Measurements from ENCODE around the gene CD300LF.
A peak's percentile ranks its signal among the peaks of the same experiment; 100 is the strongest.

CD300LF gene

DNA sequence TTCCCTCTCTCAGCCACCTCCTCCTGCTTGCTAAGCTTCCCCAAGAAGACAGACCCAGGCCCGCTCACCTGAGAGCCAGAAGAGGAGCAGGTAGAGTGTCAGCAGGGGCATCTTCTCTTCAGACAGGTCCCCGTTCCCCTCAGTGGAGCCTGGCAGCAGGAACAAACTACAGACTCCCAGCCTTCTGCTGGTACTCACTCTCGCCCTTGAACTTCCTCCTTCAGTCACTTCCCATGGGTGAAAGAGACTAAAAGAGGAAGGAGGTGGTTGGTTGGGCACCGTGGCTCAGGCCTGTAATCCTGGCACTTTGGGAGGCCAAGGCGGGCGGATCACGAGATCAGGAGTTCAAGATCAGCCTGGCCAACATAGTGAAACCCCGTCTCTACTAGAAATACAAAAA is at the start of gene CD300LF:
Gene CD300LF, minus strand, starts transcription at position 168 of the 400 bp plus-strand sequence. Its CDS starts 57 bp downstream, at position 111.
- TF ChIP-seq, protein P1, sequence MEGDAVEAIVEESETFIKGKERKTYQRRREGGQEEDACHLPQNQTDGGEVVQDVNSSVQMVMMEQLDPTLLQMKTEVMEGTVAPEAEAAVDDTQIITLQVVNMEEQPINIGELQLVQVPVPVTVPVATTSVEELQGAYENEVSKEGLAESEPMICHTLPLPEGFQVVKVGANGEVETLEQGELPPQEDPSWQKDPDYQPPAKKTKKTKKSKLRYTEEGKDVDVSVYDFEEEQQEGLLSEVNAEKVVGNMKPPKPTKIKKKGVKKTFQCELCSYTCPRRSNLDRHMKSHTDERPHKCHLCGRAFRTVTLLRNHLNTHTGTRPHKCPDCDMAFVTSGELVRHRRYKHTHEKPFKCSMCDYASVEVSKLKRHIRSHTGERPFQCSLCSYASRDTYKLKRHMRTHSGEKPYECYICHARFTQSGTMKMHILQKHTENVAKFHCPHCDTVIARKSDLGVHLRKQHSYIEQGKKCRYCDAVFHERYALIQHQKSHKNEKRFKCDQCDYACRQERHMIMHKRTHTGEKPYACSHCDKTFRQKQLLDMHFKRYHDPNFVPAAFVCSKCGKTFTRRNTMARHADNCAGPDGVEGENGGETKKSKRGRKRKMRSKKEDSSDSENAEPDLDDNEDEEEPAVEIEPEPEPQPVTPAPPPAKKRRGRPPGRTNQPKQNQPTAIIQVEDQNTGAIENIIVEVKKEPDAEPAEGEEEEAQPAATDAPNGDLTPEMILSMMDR (IDR thresholded peaks at IDR 0.05) = no peak

DNA sequence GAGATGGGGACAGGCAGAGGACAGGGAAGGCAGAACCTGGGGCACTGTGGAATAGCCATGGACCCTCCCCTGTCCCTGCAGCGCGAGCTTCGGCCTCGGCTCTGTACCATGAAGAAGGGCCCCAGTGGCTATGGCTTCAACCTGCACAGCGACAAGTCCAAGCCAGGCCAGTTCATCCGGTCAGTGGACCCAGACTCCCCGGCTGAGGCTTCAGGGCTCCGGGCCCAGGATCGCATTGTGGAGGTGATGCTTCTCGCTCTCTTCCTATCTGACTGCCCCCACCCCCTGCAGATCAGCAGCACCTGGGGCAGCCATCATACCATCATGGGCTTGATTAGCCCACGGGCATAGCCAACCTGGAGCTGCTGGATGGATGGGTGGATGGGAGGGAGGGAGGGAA is 49.2 kb upstream of the CD300LF start:
- TF ChIP-seq, protein P1 (IDR thresholded peaks at IDR 0.05) = no peak

DNA sequence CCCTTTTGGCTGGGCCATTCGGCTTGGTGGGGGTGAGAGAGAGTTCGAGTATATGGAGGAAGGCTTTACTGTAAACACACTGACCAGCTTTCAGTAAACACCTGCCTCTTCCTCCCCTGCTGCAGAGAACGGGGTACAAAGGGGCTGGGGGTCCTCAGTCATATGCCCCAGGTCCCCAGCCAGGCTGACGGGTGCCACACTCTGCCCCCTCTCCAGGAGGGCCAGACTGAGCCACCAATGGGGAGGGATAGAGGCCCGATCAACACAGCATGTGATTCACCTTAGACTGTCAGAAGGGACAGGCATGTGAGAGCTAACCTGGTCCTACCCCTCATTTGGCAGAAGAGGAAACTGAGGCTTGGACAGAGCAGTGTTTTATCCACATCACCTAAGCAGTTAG is 48.7 kb upstream of the CD300LF start:
- TF ChIP-seq, protein P1 (IDR thresholded peaks at IDR 0.05) = no peak

DNA sequence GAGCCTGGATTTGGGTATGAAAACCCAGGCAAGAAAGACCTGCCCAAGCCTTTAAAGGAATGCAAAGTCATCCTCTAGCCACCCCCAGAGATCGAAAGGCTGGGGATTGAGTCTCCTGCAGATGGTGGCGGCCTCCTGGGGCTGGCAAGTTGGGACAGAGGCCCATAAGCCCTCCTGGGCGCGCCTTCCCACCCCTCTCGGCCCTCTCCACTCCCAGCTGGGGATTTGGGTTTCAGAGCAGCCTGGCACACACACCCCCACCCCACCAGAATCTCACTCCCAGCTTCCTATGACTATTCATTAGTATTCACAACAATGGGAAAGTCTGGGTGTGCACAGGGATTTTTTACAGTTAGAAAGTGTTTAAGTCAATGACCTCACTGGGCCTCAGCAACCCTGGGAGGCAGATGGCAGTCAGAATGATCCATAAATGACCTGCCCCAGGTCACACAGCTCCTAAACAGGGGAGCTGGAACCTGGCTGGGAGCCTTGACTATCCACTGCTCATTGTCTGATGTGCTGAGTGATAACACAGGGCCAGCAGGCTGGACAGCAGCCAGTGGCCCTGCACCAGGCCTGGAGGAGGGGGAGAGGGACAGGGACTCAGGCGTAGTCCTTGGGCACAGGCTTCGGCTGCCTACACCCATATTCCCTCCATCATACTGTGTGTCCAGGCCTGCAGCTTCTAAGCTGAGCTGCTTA is 47.8 kb upstream of the CD300LF start:
- TF ChIP-seq, protein P1 (IDR thresholded peaks at IDR 0.05) = no peak

DNA sequence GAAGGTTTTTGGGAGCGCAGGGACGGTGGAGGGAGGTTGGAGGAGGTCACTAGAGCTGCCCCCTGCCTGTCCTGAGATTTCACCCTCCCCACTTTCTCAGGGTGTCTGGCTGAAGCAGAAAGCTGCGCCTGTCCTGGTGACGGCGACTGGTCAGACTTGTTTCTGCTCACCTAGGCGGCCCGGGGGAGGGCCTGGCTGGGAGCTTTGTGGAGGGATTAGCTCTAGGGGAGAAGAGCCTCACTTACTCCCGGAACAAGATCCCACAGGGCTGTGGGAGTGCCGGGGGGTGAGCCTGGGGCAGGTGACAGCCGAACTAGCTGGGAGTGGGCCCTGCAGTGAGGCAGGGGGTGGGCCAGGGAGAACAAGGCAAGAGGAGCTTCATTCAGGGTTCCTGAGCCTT is 47.2 kb upstream of the CD300LF start:
- TF ChIP-seq, protein P1 (IDR thresholded peaks at IDR 0.05) = no peak

DNA sequence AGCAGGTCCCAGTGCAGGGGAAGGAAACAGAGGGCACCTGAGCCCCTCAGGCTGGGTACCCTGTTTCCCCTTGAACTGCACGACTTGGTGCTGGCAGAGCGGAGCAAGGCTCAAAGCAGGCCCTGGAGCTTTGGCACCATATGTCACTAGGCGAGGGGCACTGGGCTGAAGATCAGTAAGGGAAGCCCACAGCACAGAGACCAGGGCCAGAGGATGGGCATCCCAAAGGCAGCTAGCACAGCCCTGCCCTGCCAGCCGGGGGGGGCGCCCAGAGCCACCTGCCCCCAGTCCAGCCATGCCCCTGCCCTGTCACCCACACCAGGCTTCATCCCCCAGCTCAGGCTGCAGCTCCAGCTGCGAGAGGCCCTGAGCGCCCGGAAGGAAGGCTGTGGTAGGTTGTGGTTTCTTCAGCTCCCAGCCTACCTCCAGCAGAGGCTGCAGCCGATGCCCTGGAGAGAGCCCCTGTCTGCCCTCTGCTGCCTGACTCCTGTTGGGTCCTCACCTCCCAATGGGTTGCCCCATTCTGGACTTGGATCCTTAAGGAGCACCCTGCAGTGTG is 46.6 kb upstream of the CD300LF start:
- TF ChIP-seq, protein P1 (IDR thresholded peaks at IDR 0.05) = peak; percentile 22; the same call in 1 of the 2 replicates

DNA sequence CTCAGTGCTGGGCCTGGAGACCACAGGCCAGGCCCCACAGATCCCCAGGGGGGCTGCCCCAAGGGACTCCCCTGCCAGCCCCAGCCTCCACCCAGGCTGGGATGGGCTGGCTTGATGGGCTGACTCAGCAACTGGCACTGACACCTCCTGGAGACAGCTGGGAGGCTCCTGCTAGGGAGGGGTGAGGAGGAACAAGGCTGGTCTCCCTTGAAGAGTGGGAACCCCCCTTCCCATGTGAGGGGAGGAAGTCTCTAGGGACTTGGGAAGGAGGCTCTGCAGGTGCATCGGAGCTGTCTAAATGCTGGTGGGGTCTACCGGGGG is 46.1 kb upstream of the CD300LF start:
- TF ChIP-seq, protein P1 (IDR thresholded peaks at IDR 0.05) = no peak
